ENCODE results near the gene MPL.

DNA sequence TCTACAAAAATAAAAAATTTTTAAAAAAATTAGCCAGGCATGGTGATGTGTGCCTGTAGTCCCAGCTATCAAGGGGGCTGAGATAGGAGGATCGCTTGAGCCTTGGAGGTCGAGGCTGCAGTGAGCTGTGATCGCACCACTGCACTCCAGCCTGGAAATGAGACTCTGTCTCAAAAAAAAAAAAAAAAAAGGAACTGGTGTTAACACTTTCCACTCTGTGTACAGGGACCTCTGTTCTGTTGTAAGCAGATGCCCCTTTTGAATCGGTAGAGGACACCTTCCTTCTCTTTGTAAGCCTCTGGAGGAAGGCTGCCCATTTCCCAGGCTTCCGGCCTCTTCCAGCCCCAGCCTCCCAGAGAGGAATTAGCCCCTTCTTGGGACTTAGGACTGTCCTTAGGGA lies 44.9 kb upstream of the MPL start:
- TF ChIP-seq PHF8 (CRISPR knock-in tag; IDR thresholded peaks at IDR 0.05) (no peak), ZNF766 (CRISPR knock-in tag; IDR thresholded peaks at IDR 0.05; ENCODE audit: borderline replicate concordance) (no peak), ETV6 (CRISPR knock-in tag; conservative IDR thresholded peaks at IDR 0.05) (no peak), ZBTB43 (CRISPR knock-in tag; conservative IDR thresholded peaks at IDR 0.05) (no peak), MAZ (IDR thresholded peaks at IDR 0.05; ENCODE audit: borderline replicate concordance, low read depth, low read length) (no peak), MAZ (CRISPR knock-in tag; IDR thresholded peaks at IDR 0.05; ENCODE audit: low read depth) (no peak), ZNF589 (CRISPR knock-in tag; conservative IDR thresholded peaks at IDR 0.05) (no peak), TAF1 (CRISPR knock-in tag; IDR thresholded peaks at IDR 0.05) (no peak), NCOA2 (CRISPR knock-in tag; IDR thresholded peaks at IDR 0.05) (no peak), KDM5A (IDR thresholded peaks at IDR 0.05; ENCODE audit: borderline replicate concordance, low read length) (no peak), CTCF (CRISPR knock-in tag; IDR thresholded peaks at IDR 0.05) (no peak), GMEB1 (CRISPR knock-in tag; IDR thresholded peaks at IDR 0.05; ENCODE audit: borderline replicate concordance) (no peak)
- TF ChIP-seq, protein P1, sequence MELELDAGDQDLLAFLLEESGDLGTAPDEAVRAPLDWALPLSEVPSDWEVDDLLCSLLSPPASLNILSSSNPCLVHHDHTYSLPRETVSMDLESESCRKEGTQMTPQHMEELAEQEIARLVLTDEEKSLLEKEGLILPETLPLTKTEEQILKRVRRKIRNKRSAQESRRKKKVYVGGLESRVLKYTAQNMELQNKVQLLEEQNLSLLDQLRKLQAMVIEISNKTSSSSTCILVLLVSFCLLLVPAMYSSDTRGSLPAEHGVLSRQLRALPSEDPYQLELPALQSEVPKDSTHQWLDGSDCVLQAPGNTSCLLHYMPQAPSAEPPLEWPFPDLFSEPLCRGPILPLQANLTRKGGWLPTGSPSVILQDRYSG (CRISPR knock-in tag; IDR thresholded peaks at IDR 0.05): no peak
- TF ChIP-seq, protein P2, sequence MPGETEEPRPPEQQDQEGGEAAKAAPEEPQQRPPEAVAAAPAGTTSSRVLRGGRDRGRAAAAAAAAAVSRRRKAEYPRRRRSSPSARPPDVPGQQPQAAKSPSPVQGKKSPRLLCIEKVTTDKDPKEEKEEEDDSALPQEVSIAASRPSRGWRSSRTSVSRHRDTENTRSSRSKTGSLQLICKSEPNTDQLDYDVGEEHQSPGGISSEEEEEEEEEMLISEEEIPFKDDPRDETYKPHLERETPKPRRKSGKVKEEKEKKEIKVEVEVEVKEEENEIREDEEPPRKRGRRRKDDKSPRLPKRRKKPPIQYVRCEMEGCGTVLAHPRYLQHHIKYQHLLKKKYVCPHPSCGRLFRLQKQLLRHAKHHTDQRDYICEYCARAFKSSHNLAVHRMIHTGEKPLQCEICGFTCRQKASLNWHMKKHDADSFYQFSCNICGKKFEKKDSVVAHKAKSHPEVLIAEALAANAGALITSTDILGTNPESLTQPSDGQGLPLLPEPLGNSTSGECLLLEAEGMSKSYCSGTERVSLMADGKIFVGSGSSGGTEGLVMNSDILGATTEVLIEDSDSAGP (CRISPR knock-in tag; IDR thresholded peaks at IDR 0.05; ENCODE audit: borderline replicate concordance): no peak

All from HepG2 (cell line).